Upper lobe of left lung (tissue), 6 donors: ENCODE results near the gene CEP162. TPM values are rescaled to one million over a fixed set of nuclear protein-coding genes. Genes with fewer than 3 reads are reported as not detected.

Source experiments
- ATAC-seq, 2 donors: fragments of 200-7000 bp; cut with Tn5 transposase; one replicate each; pipeline ENCODE4 v1.9.1; 2022; ENCODE audit warnings: mild to moderate bottlenecking in 2 of 2, moderate library complexity in 2 of 2; ENCODE audit not compliant: low FRiP score in 2 of 2
- DNase-seq, 2 donors: peaks; one replicate each; pipeline ENCODE4 v3.0.0-alpha.2; 2019 to 2020
- H3K27ac ChIP-seq, 4 donors: fragments of 200-600 bp; sonication (generic); one replicate each; pipeline ENCODE4 v1.5.1; 2016 to 2019
- H3K27me3 ChIP-seq, 4 donors: fragments of 200-600 bp; sonication (generic); one replicate each; pipeline ENCODE4 v1.5.1; 2017 to 2019
- H3K36me3 ChIP-seq, 4 donors: fragments of 200-600 bp; sonication (generic); one replicate each; pipeline ENCODE4 v1.5.1; 2016 to 2019
- H3K4me1 ChIP-seq, 4 donors: fragments of 200-600 bp; sonication (generic); one replicate each; pipeline ENCODE4 v1.5.1; 2018 to 2019
- H3K4me3 ChIP-seq, 4 donors: fragments of 200-600 bp; sonication (generic); one replicate each; pipeline ENCODE4 v1.5.1; 2017 to 2019; ENCODE audit warnings: mild to moderate bottlenecking in 2 of 4, moderate library complexity in 1 of 4
- H3K9me3 ChIP-seq, 4 donors: fragments of 200-600 bp; sonication (generic); one replicate each; pipeline ENCODE4 v1.5.1; 2018 to 2019
- EP300 ChIP-seq, 4 donors: sonication (generic); formaldehyde crosslinking; IDR thresholded peaks; one replicate each; pipeline ENCODE4 v1.5.1; 2017; ENCODE audit warnings: antibody characterized with exemption in 4 of 4, control low read depth in 2 of 4
- POLR2A ChIP-seq, 4 donors: fragments of 450-650 bp; IDR thresholded peaks; one replicate each; pipeline ENCODE4 v1.5.1; 2016 to 2017; ENCODE audit warnings: antibody characterized with exemption in 4 of 4, mild to moderate bottlenecking in 2 of 4
- POLR2AphosphoS5 ChIP-seq, 2 donors: sonication (generic); formaldehyde crosslinking; IDR thresholded peaks; one replicate each; pipeline ENCODE4 v1.5.1; 2017; ENCODE audit warnings: antibody characterized with exemption in 2 of 2
- WGBS, 2 donors: methylation state at CpG; one replicate each; pipeline ENCODE4 v1.1.5; 2017 to 2018; 5-methylcytosine and 5-hydroxymethylcytosine counted together
- total RNA-seq, 6 donors: library from RNA; depleted of rRNA in 4 of 6; stranded (reverse); fragments of >200 nt in 4 of 6; gene quantifications; one replicate each; pipeline versions ENCODE4 v1.1.0 to v1.2.1, GENCODE V29; 2016 to 2021
- TF ChIP-seq, protein P1 (sequence below), 6 experiments: fragments of 450-650 bp in 4 of 6; fragments of 200-600 bp in 2 of 6; sonication (generic) in 2 of 6; IDR thresholded peaks; one replicate each; pipeline ENCODE4 v1.5.1; 2016 to 2019; ENCODE audit warnings: antibody characterized with exemption in 6 of 6
- donor health status: DM: no; HTN: no; CAD: no; lungs with moderate emphysema.
- donor health status: DM: no; HTN: yes; CAD: no; lungs with severe emphysema.

Gene CEP162
- total RNA-seq, 6 donors from 2014 or later, result 4.6 to 27.6 (median 11.4) TPM

DNA sequence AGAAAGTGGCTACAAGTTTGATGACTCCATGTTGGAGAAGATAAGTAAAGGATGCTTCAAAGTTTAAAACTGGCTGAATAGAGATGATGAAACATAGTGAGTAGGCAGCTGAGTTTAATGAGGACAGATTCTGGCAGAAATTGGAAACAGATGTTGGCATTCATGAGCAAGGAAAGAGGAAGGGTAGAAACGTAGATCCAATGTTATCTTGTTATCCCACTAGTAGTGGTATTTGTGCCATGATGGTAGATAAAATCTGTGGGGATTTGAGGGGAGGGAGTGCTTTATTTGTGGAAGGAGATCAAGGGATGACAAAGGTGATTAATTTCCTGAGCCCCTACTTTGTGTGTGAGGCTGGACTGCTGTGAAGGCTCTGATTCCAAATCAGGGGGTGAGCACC is 124.4 kb downstream of the CEP162 start:
- TF ChIP-seq POLR2A (IDR thresholded peaks at IDR 0.05) (no peak), POLR2AphosphoS5 (IDR thresholded peaks at IDR 0.05) (no peak), EP300 (IDR thresholded peaks at IDR 0.05) (no peak)
- TF ChIP-seq, protein P1, sequence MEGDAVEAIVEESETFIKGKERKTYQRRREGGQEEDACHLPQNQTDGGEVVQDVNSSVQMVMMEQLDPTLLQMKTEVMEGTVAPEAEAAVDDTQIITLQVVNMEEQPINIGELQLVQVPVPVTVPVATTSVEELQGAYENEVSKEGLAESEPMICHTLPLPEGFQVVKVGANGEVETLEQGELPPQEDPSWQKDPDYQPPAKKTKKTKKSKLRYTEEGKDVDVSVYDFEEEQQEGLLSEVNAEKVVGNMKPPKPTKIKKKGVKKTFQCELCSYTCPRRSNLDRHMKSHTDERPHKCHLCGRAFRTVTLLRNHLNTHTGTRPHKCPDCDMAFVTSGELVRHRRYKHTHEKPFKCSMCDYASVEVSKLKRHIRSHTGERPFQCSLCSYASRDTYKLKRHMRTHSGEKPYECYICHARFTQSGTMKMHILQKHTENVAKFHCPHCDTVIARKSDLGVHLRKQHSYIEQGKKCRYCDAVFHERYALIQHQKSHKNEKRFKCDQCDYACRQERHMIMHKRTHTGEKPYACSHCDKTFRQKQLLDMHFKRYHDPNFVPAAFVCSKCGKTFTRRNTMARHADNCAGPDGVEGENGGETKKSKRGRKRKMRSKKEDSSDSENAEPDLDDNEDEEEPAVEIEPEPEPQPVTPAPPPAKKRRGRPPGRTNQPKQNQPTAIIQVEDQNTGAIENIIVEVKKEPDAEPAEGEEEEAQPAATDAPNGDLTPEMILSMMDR (IDR thresholded peaks at IDR 0.05), result no peak
- Histone ChIP-seq H3K36me3 (no peaks in the 10 kb centered on the region), H3K4me3 (no peak overlapping the region), H3K27ac (no peak overlapping the region), H3K9me3 (no peaks in the 10 kb centered on the region), H3K27me3 (no peaks in the 10 kb centered on the region), H3K4me1 (no peaks in the 10 kb centered on the region)
- WGBS, 2 donors, result 6 to 31% methylated on average over 1 of the region's 1 CpG
- no peak for DNase-seq
- ATAC-seq, result no peak

DNA sequence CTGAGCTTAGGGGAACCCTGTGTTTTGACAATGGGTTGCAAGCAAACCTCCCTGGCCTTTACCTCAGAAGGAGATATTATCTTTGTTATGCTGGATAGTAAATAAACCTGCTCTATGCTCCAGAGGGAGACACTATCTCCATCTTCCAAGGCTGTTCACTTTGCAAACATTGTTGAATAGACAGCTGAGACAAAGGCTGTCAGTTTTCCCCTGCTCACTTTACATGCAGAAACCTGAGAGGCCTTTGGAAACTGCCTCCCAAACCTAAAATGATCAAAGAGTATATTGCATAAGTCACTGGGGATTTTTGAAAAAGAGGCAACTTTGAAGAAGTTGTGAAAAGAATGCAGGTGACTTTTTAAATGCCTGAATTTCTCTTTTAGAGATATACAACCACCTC is 132.3 kb downstream of the CEP162 start:
- no peak for ATAC-seq
- no peak for TF ChIP-seq EP300 (IDR thresholded peaks at IDR 0.05)
- no peak for TF ChIP-seq POLR2AphosphoS5 (IDR thresholded peaks at IDR 0.05)
- TF ChIP-seq, protein P1 (IDR thresholded peaks at IDR 0.05), result no peak
- no peak for TF ChIP-seq POLR2A (IDR thresholded peaks at IDR 0.05)
- H3K9me3 ChIP-seq, result no peaks in the 10 kb centered on the region

DNA sequence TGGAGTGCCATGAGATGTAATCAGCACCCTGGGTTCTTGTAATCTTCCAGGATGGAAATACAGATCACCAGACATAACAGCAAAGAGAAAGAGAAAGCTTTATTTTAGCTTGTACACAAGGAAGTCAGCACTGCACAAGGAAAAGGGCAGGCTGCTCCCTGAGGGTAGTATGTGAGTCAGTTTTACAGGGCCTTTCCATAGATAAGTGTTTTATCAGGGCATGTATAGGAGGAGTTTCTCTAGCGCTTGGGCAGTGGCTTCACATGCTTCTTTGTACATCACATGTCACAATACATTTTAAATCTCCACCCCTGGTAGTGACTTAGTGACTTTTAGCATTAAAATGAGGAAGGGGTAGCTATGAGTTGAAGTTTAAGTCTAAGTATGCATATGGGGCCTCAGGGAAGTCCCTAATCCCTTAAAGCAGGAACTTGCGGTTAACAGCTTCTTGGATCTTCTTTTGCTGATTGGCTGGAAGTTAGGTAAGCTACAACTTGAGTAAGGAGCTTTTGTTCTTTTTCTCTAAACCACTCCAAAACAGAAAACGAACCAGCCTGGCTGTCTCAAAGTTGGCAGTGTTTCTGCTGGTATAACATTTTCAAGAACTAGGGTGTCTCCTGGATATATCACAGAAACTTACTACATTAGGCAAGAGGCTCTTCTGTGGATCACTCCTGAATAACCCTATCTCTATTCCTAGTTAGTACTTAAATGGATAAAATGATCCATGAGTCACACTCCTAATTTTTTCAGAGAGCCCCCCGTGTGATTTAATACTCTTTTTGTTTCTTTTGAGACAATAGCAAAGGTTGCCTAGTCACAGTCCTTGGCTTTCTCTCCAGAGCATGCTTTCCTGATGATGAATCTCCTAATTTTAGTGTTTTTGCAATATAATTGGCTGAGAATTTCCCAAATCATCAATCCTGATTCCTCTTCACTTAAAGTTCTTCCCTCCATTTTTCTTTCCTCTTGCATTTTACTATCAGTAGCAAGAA is 133.7 kb downstream of the CEP162 start:
- ATAC-seq (no peak), DNase-seq (no peak)
- Histone ChIP-seq H3K27ac (no peak overlapping the region), H3K36me3 (no peaks in the 10 kb centered on the region), H3K4me1 (no peaks in the 10 kb centered on the region), H3K27me3 (no peaks in the 10 kb centered on the region), H3K4me3 (no peak overlapping the region), H3K9me3 (no peaks in the 10 kb centered on the region)
- 73 to 82% methylated on average over 4 of the region's 4 CpGs for WGBS, 2 donors
- no peak for TF ChIP-seq EP300 (IDR thresholded peaks at IDR 0.05)
- no peak for TF ChIP-seq POLR2A (IDR thresholded peaks at IDR 0.05)
- TF ChIP-seq, protein P1 (IDR thresholded peaks at IDR 0.05), result no peak
- no peak for TF ChIP-seq POLR2AphosphoS5 (IDR thresholded peaks at IDR 0.05)

More for the DNA sequence above, 132.3 kb downstream of the CEP162 start:
- no peak overlapping the region for H3K27ac ChIP-seq
- H3K36me3 ChIP-seq, result no peaks in the 10 kb centered on the region
- H3K27me3 ChIP-seq, result no peaks in the 10 kb centered on the region
- no peaks in the 10 kb centered on the region for H3K4me1 ChIP-seq
- no peak for DNase-seq
- H3K4me3 ChIP-seq, result no peak overlapping the region

DNA sequence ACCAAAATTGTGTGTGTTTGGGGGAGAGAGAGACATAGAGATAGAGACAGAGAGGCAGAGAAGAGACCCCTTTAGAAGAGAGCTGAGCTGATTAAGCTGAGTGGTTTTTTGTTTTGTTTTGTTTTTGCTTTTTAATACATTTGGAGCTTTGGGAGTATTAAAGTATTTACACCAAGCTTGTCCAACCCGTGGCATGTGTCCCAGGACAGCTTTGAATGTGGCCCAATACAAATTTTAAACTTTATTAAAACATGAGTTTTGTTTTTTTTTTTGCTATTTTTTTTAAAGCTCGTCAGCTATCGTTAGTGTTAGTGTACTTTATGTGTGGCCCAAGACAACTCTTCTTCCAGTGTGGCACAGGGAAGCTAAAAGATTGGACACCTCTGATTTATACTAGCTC is 137.9 kb downstream of the CEP162 start:
- no peak for ATAC-seq
- no peak for TF ChIP-seq EP300 (IDR thresholded peaks at IDR 0.05)
- TF ChIP-seq, protein P1 (IDR thresholded peaks at IDR 0.05), result no peak
- no peak for TF ChIP-seq POLR2AphosphoS5 (IDR thresholded peaks at IDR 0.05)
- TF ChIP-seq POLR2A (IDR thresholded peaks at IDR 0.05), result no peak
- no peak overlapping the region for H3K27ac ChIP-seq

More for the DNA sequence above, 137.9 kb downstream of the CEP162 start:
- Histone ChIP-seq H3K27me3 (no peaks in the 10 kb centered on the region), H3K36me3 (no peaks in the 10 kb centered on the region), H3K9me3 (no peaks in the 10 kb centered on the region), H3K4me1 (no peaks in the 10 kb centered on the region), H3K4me3 (no peak overlapping the region)
- WGBS, 2 donors, result 80 to 82% methylated on average over 3 of the region's 3 CpGs
- no peak for DNase-seq
